ENCODE results near the gene THBS1.

Gene THBS1

DNA sequence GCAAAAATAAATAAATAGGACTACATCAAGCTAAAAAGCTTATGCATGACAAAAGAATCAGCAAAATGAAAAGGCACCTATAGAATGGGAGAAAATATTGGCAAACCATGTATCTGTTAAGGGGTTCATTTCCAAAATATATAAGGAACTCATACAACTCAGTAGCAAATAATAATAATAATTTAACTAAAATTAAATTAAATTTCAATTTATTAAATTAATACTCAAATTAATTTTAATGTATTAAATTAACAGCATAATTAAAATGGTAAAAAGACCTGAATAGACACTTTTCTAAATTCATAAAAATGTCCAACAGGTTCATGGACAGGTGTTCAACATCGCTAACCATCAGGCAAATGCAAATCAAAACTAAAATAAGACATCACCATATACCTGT lies 34.0 kb upstream of the THBS1 start:
- Histone ChIP-seq H3K9me3 (ENCODE audit: low read depth, low read length) (no peaks in the 10 kb centered on the region), H3K9ac (ENCODE audit: insufficient read length) (no peak overlapping the region), H3K4me3 (no peak overlapping the region), H3K27ac (no peak overlapping the region), H3K36me3 (ENCODE audit: insufficient read depth, low read length) (no peaks in the 10 kb centered on the region)
- no peak for TF ChIP-seq POLR2AphosphoS5 (IDR thresholded peaks at IDR 0.05; ENCODE audit: borderline replicate concordance, low read depth, low read length)
- no peak for TF ChIP-seq FOXP2 (optimal IDR thresholded peaks at IDR 0.05; ENCODE audit: control extremely low read depth, extremely low read length, insufficient read depth)
- TF ChIP-seq EZH2 (IDR thresholded peaks at IDR 0.05): no peak
- DNase-seq (ENCODE audit: low read depth, low spot score): no peak

GRCh38 chr15:39548561-39548960 lies 32.3 kb upstream of the THBS1 start:
- Histone ChIP-seq H3K4me3 (no peak overlapping the region), H3K9me3 (ENCODE audit: low read depth, low read length) (no peaks in the 10 kb centered on the region), H3K9ac (ENCODE audit: insufficient read length) (no peak overlapping the region), H3K36me3 (ENCODE audit: insufficient read depth, low read length) (no peaks in the 10 kb centered on the region), H3K27ac (no peak overlapping the region)
- TF ChIP-seq EZH2 (IDR thresholded peaks at IDR 0.05) (no peak), FOXP2 (optimal IDR thresholded peaks at IDR 0.05; ENCODE audit: control extremely low read depth, extremely low read length, insufficient read depth) (no peak), POLR2AphosphoS5 (IDR thresholded peaks at IDR 0.05; ENCODE audit: borderline replicate concordance, low read depth, low read length) (no peak)
- DNase-seq (ENCODE audit: low read depth, low spot score): no peak

DNA sequence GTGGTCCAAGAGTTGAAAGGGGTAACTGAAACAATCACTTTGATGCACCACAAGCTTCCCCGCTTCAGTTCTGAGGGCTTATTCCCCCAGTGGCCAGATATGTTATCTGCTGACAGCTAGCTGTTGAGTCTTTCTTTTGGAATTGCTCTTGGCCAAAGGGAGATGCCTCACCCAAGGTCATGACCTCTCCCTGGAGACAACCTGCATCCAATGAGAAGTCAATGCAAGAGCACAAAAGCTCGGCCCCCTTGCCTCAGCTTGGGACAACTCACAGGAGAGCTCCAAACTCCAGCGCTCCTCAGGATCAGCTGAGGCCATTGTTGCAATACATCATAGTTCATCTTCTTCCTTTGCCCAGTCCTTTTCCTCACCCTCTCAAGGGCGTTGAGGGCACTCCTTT lies 31.0 kb upstream of the THBS1 start:
- Histone ChIP-seq H3K4me3 (no peak overlapping the region), H3K36me3 (ENCODE audit: insufficient read depth, low read length) (no peaks in the 10 kb centered on the region), H3K9me3 (ENCODE audit: low read depth, low read length) (no peaks in the 10 kb centered on the region), H3K9ac (ENCODE audit: insufficient read length) (no peak overlapping the region), H3K27ac (no peak overlapping the region)
- no peak for TF ChIP-seq FOXP2 (optimal IDR thresholded peaks at IDR 0.05; ENCODE audit: control extremely low read depth, extremely low read length, insufficient read depth)
- no peak for TF ChIP-seq EZH2 (IDR thresholded peaks at IDR 0.05)
- TF ChIP-seq POLR2AphosphoS5 (IDR thresholded peaks at IDR 0.05; ENCODE audit: borderline replicate concordance, low read depth, low read length): no peak
- DNase-seq (ENCODE audit: low read depth, low spot score): no peak

GRCh38 chr15:39551476-39551875 lies 29.4 kb upstream of the THBS1 start:
- H3K36me3 ChIP-seq (ENCODE audit: insufficient read depth, low read length): no peaks in the 10 kb centered on the region
- no peak for DNase-seq (ENCODE audit: low read depth, low spot score)
- no peak overlapping the region for H3K4me3 ChIP-seq
- no peak overlapping the region for H3K27ac ChIP-seq
- no peaks in the 10 kb centered on the region for H3K9me3 ChIP-seq (ENCODE audit: low read depth, low read length)
- no peak overlapping the region for H3K9ac ChIP-seq (ENCODE audit: insufficient read length)
- TF ChIP-seq EZH2 (IDR thresholded peaks at IDR 0.05): no peak
- no peak for TF ChIP-seq FOXP2 (optimal IDR thresholded peaks at IDR 0.05; ENCODE audit: control extremely low read depth, extremely low read length, insufficient read depth)
- TF ChIP-seq POLR2AphosphoS5 (IDR thresholded peaks at IDR 0.05; ENCODE audit: borderline replicate concordance, low read depth, low read length): no peak

DNA sequence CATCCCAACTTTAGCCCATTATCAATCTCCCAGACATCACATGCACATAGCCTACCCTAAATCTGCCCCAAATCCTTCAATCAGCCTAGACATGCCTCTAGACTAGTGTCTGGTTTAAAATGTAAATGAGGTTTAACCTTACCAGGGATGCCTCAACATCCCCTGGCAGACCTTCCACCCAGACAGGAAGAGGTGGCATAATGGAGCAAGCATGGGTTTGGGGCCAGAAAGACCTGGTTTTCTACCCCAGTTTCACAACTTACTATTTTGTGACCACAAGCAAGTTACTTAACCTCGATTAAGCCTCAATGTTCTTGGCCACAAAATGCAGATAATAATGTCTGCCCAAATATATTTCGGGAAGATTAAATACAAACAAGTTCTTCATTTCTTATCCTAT lies 28.3 kb upstream of the THBS1 start:
- TF ChIP-seq FOXP2 (optimal IDR thresholded peaks at IDR 0.05; ENCODE audit: control extremely low read depth, extremely low read length, insufficient read depth) (no peak), EZH2 (IDR thresholded peaks at IDR 0.05) (no peak), POLR2AphosphoS5 (IDR thresholded peaks at IDR 0.05; ENCODE audit: borderline replicate concordance, low read depth, low read length) (no peak)

DNA sequence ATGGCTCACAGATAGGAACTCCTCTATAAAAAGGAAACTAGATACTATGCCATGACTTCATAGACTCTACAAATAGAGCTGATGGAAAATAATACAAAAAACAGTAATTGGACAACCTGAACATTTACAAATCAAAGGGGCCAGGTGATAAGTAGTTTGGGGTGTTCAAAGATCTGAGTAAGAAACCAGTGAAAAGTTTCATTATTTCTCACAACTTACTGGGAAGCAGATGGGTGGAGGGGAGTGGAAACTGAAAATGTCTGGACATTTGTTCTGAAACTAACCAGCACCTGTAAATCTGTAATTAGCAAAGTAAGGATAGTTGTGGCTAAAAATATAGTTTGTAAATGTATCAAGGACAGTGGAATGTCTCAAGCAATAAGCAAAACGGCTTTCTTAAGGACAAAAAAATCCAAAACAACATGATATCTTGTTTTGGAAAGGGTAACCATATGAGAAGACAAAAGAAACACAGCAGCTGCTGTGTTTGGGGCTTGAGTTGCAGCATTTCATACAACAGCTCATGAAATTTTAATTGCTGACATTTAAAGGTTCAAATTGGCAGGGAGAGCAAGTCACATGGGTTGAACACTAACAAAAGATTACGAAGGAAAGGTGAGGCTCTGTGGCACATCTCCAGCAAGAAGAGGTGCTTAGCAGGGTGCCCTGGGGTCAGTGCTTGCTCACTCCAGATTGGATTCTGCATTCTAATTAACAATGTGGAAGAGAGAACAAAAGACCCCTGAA lies 26.8 kb upstream of the THBS1 start:
- TF ChIP-seq FOXP2 (optimal IDR thresholded peaks at IDR 0.05; ENCODE audit: control extremely low read depth, extremely low read length, insufficient read depth): no peak
- TF ChIP-seq EZH2 (IDR thresholded peaks at IDR 0.05): no peak
- no peak for TF ChIP-seq POLR2AphosphoS5 (IDR thresholded peaks at IDR 0.05; ENCODE audit: borderline replicate concordance, low read depth, low read length)
- H3K36me3 ChIP-seq (ENCODE audit: insufficient read depth, low read length): no peaks in the 10 kb centered on the region
- no peak overlapping the region for H3K27ac ChIP-seq
- no peak overlapping the region for H3K9ac ChIP-seq (ENCODE audit: insufficient read length)
- no peaks in the 10 kb centered on the region for H3K9me3 ChIP-seq (ENCODE audit: low read depth, low read length)
- H3K4me3 ChIP-seq: no peak overlapping the region
- no peak for DNase-seq (ENCODE audit: low read depth, low spot score)

More for the DNA sequence above, 28.3 kb upstream of the THBS1 start:
- Histone ChIP-seq H3K27ac (no peak overlapping the region), H3K36me3 (ENCODE audit: insufficient read depth, low read length) (no peaks in the 10 kb centered on the region), H3K9ac (ENCODE audit: insufficient read length) (no peak overlapping the region), H3K9me3 (ENCODE audit: low read depth, low read length) (no peaks in the 10 kb centered on the region), H3K4me3 (no peak overlapping the region)
- DNase-seq (ENCODE audit: low read depth, low spot score): no peak

DNA sequence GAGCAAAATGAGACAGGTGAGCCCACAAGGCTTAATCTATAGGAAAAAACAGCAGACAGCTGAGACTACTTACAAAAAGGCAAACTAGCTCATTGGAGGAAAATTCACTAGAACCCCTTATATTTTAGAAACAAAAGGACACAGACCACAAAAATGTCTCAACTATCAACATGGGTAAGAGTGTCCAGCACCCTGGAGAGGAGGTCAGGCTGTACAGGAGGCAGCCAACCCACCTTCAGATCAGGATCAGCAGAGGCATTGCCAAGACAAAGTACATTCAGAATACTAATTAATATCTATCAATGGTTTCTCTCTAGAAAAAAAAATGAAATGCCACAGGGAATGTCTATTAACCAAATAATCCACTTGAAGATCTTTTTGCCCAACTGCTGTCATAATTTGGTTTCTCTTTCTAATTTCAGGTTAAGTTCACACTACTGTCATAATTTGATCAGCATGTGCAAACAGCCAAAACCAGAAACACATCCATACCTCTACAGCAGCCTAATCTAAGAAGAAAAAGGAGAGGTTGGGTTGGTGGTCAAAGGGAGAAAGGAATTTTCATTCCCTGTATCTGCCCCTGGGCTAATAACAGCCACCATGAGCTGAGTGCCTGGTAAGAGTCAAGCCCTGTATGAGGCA lies 26.0 kb upstream of the THBS1 start:
- Histone ChIP-seq H3K36me3 (ENCODE audit: insufficient read depth, low read length) (no peaks in the 10 kb centered on the region), H3K27ac (no peak overlapping the region), H3K4me3 (no peak overlapping the region), H3K9me3 (ENCODE audit: low read depth, low read length) (no peaks in the 10 kb centered on the region), H3K9ac (ENCODE audit: insufficient read length) (no peak overlapping the region)
- no peak for DNase-seq (ENCODE audit: low read depth, low spot score)
- TF ChIP-seq FOXP2 (optimal IDR thresholded peaks at IDR 0.05; ENCODE audit: control extremely low read depth, extremely low read length, insufficient read depth) (no peak), POLR2AphosphoS5 (IDR thresholded peaks at IDR 0.05; ENCODE audit: borderline replicate concordance, low read depth, low read length) (no peak), EZH2 (IDR thresholded peaks at IDR 0.05) (no peak)

- no peak for DNase-seq (ENCODE audit: low read depth, low spot score)
- H3K36me3 ChIP-seq (ENCODE audit: insufficient read depth, low read length): no peaks in the 10 kb centered on the region
Observed at GRCh38 chr15:39555885-39556284, 25.0 kb upstream of the THBS1 start.

More at GRCh38 chr15:39555885-39556284, 25.0 kb upstream of the THBS1 start:
- H3K9me3 ChIP-seq (ENCODE audit: low read depth, low read length): no peaks in the 10 kb centered on the region
- no peak overlapping the region for H3K9ac ChIP-seq (ENCODE audit: insufficient read length)
- H3K27ac ChIP-seq: no peak overlapping the region
- no peak overlapping the region for H3K4me3 ChIP-seq
- TF ChIP-seq FOXP2 (optimal IDR thresholded peaks at IDR 0.05; ENCODE audit: control extremely low read depth, extremely low read length, insufficient read depth): no peak
- no peak for TF ChIP-seq EZH2 (IDR thresholded peaks at IDR 0.05)
